Neuronal stem cell (in vitro differentiated cells): ENCODE measurements around the gene RASAL2.

Experiments used
- DNase-seq: peaks from one replicate; pipeline ENCODE4 v3.0.0-alpha.2; 2013; ENCODE audit warnings: low spot score
- H2AFZ ChIP-seq: one replicate; pipeline ENCODE4 v1.6.1; 2013; ENCODE audit warnings: mild to moderate bottlenecking, low read length, inconsistent platforms
- H2AK5ac ChIP-seq: 2 replicates; pipeline ENCODE4 v1.6.1; 2013; ENCODE audit warnings: low read depth, mild to moderate bottlenecking, inconsistent platforms, low read length, moderate library complexity, mixed read lengths
- H2BK120ac ChIP-seq: 2 replicates; pipeline ENCODE4 v1.6.1; 2013; ENCODE audit warnings: low read depth, mild to moderate bottlenecking, inconsistent platforms, low read length, moderate library complexity, mixed read lengths
- H2BK12ac ChIP-seq: one replicate; pipeline ENCODE4 v1.6.1; 2013; ENCODE audit warnings: low read length, inconsistent platforms
- H2BK15ac ChIP-seq: 2 replicates; pipeline ENCODE4 v1.6.1; 2013; ENCODE audit warnings: mild to moderate bottlenecking, low read length, inconsistent platforms, mixed read lengths
- H2BK5ac ChIP-seq: one replicate; pipeline ENCODE4 v1.6.1; 2013; ENCODE audit warnings: inconsistent platforms, mild to moderate bottlenecking, low read length, moderate library complexity
- H3K14ac ChIP-seq: one replicate; pipeline ENCODE4 v1.6.1; 2013; ENCODE audit warnings: low read length, inconsistent platforms
- H3K18ac ChIP-seq: 2 replicates; pipeline ENCODE4 v1.6.1; 2013; ENCODE audit warnings: low read length, inconsistent platforms
- H3K23ac ChIP-seq: 2 replicates; pipeline ENCODE4 v1.6.1; 2013; ENCODE audit warnings: low read depth, mild to moderate bottlenecking, mixed read lengths, low read length, inconsistent platforms; ENCODE audit not compliant: poor library complexity
- H3K27ac ChIP-seq: replicated peaks from 3 replicates; pipeline ENCODE4 v1.5.1; 2013; ENCODE audit warnings: low read length, inconsistent platforms
- H3K27me3 ChIP-seq, 3 experiments: 2 replicates each; pipeline ENCODE4 v1.6.1; 2013; ENCODE audit warnings: low read length in 3 of 3, mild to moderate bottlenecking in 2 of 3, inconsistent platforms in 1 of 3, low read depth in 1 of 3, mixed read lengths in 1 of 3, moderate library complexity in 1 of 3; ENCODE audit not compliant: control insufficient read depth in 3 of 3, insufficient read depth in 3 of 3
- H3K36me3 ChIP-seq, 2 donors: replicated peaks in 1 of 2; 2 replicates each; pipeline ENCODE4 v1.6.1; 2013; ENCODE audit warnings: low read length in 2 of 2; ENCODE audit not compliant: control insufficient read depth in 2 of 2, insufficient read depth in 2 of 2
- H3K4ac ChIP-seq: 2 replicates; pipeline ENCODE4 v1.6.1; 2013; ENCODE audit warnings: inconsistent platforms, mild to moderate bottlenecking, low read length, moderate library complexity
- H3K4me1 ChIP-seq, 2 donors: 1 replicate in 1 of 2; 2 replicates in 1 of 2; pipeline ENCODE4 v1.6.1; 2013; ENCODE audit warnings: low read length in 2 of 2, low read depth in 1 of 2; ENCODE audit not compliant: control insufficient read depth in 2 of 2, insufficient read depth in 1 of 2
- H3K4me2 ChIP-seq: one replicate; pipeline ENCODE4 v1.6.1; 2013; ENCODE audit warnings: mild to moderate bottlenecking, low read length, inconsistent platforms; ENCODE audit not compliant: insufficient read depth, poor library complexity, severe bottlenecking
- H3K4me3 ChIP-seq, 2 donors: 2 replicates each; pipeline ENCODE4 v1.5.1; 2013; ENCODE audit warnings: low read length in 2 of 2, mild to moderate bottlenecking in 2 of 2, inconsistent platforms in 1 of 2, moderate library complexity in 1 of 2
- H3K79me1 ChIP-seq: one replicate; pipeline ENCODE4 v1.6.1; 2013; ENCODE audit warnings: low read depth, mild to moderate bottlenecking, inconsistent platforms, low read length, moderate library complexity
- H3K9ac ChIP-seq: one replicate; pipeline ENCODE4 v1.6.1; 2013; ENCODE audit warnings: mild to moderate bottlenecking, low read depth, low read length, inconsistent platforms; ENCODE audit not compliant: poor library complexity
- H3K9me3 ChIP-seq, 2 donors: replicated peaks in 1 of 2; 2 replicates each; pipeline versions ENCODE3 to v1.6.1; 2013; ENCODE audit warnings: low read length in 2 of 2, mild to moderate bottlenecking in 2 of 2, inconsistent platforms in 1 of 2, low read depth in 1 of 2, mixed read lengths in 1 of 2, moderate library complexity in 1 of 2; ENCODE audit not compliant: control insufficient read depth in 2 of 2, insufficient read depth in 1 of 2
- H4K8ac ChIP-seq: one replicate; pipeline ENCODE4 v1.6.1; 2013; ENCODE audit warnings: low read depth, mild to moderate bottlenecking, inconsistent platforms, low read length, moderate library complexity
- H4K91ac ChIP-seq: one replicate; pipeline ENCODE4 v1.6.1; 2013; ENCODE audit warnings: low read length, low read depth, mild to moderate bottlenecking, inconsistent platforms; ENCODE audit not compliant: poor library complexity
- WGBS, 2 donors: extraction: QIAGEN DNeasy Blood & Tissue Kit; methylation state at CpG; one replicate each; pipeline ENCODE4 v1.1.7; 2013; ENCODE audit warnings: missing lambda C conversion rate in 2 of 2, mixed read lengths in 1 of 2; ENCODE audit not compliant: insufficient read length in 2 of 2, insufficient replicate concordance in 1 of 2; ENCODE audit errors: extremely low coverage in 2 of 2; 5-methylcytosine and 5-hydroxymethylcytosine counted together

RASAL2 gene

DNA sequence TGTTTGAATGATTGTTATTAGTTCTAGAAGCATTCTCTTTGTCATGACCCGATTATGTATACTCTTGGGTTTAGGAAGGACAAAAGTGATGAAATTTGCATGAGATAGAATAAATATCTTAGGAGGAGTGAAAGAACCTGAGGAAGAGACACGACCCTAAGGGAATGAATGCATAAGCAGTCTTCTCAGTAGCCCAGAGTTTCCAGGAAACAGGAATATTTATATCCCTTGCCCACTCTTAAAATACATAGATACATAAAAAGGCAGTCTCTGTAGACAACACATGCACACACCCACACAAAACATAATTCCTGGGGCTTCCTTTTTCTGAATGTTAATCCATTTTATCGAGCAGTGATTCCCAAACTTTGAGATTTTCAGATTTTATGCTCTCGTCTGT lies 383.5 kb downstream of the RASAL2 start:
- Histone ChIP-seq H4K8ac (no peak overlapping the region), H2BK15ac (no peak overlapping the region), H2AK5ac (no peak overlapping the region), H2AFZ (no peak overlapping the region), H3K4ac (no peak overlapping the region), H2BK5ac (no peak overlapping the region), H3K36me3 (peaks cover 6 to 45% of the 10 kb centered on the region in 2 donors), H3K4me1 (no peaks in the 10 kb centered on the region), H3K23ac (no peak overlapping the region), H3K9ac (no peak overlapping the region), H3K79me1 (no peaks in the 10 kb centered on the region), H3K4me2 (no peak overlapping the region), H3K27ac (no peak overlapping the region), H2BK120ac (no peak overlapping the region), H3K18ac (no peak overlapping the region), H3K14ac (no peak overlapping the region), H2BK12ac (no peak overlapping the region), H3K4me3 (no peak overlapping the region), H4K91ac (no peak overlapping the region), H3K27me3 (no peaks in the 10 kb centered on the region), H3K9me3 (peaks cover 0 to 4% of the 10 kb centered on the region in 2 donors)
- WGBS, 2 donors: no CpG with 5 or more reads among the region's 4 CpGs
- no peak for DNase-seq

DNA sequence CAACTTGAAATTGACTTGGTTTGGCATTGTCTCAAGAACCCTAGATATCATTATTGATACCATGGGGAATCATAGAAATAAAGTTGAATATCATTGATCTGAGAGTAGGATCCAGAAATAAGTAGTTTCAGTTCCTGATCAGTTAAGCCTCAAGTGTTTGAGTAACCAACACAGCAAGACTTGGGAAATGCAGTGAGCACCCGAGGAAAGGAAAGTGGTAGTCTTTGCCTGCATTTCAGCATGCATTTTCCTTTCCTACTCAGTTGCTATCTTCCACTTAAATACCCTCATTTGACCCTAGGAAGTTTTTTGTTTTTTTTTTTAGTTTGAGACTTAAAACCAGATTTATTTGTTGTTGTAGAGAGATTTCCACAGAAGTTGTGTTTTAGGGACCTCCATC lies 383.9 kb downstream of the RASAL2 start:
- H2BK120ac ChIP-seq: no peak overlapping the region
- no peak overlapping the region for H3K18ac ChIP-seq
- H3K4me3 ChIP-seq: no peak overlapping the region
- no peak for DNase-seq
- no peak overlapping the region for H4K8ac ChIP-seq
- H3K79me1 ChIP-seq: no peaks in the 10 kb centered on the region
- no peaks in the 10 kb centered on the region for H3K4me1 ChIP-seq
- peaks cover 0 to 4% of the 10 kb centered on the region in 2 donors for H3K9me3 ChIP-seq
- H3K27ac ChIP-seq: no peak overlapping the region
- no peak overlapping the region for H3K9ac ChIP-seq
- H3K4ac ChIP-seq: no peak overlapping the region
- WGBS, 2 donors: no CpG with 5 or more reads among the region's 1 CpG
- no peaks in the 10 kb centered on the region for H3K27me3 ChIP-seq
- H3K36me3 ChIP-seq: peaks cover 6 to 41% of the 10 kb centered on the region in 2 donors
- no peak overlapping the region for H3K4me2 ChIP-seq
- H3K14ac ChIP-seq: no peak overlapping the region
- H2AFZ ChIP-seq: no peak overlapping the region
- H2AK5ac ChIP-seq: no peak overlapping the region
- H4K91ac ChIP-seq: no peak overlapping the region
- H2BK15ac ChIP-seq: no peak overlapping the region
- no peak overlapping the region for H2BK5ac ChIP-seq
- no peak overlapping the region for H2BK12ac ChIP-seq
- no peak overlapping the region for H3K23ac ChIP-seq

DNA sequence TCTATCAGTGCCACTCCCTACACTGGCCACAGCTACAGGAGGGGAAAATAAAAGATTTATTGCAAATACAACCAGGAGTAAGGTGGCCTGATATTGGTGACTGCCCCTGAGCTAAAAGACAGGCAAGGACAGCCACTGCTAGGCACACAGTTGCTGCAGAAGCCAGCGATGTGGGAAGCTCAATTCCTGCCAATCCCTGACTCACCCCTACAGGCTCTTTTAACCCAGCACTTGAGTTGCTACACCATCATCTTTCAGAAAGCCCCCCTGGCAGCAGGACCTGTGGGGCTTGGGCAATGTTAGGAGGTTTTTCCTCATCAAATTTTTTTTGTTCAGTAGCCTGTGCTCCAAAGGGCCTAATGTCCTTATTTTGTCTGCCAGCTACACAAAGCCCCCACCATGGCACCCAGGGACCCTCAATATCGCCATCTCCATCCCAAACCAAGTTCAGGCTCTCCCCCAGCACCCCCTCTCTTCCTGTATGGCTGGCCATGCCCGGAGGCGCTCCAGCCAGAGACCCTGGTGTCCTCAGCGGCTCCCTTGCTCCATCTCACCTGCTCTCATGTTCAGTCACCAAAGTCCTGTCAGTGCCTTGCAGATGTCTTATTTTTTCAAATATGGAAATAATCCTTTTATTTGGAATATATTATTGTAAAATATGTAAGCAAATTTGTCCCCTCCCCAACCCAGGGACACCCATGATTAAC lies 389.5 kb downstream of the RASAL2 start:
- Histone ChIP-seq H3K4me3 (no peak overlapping the region), H4K91ac (no peak overlapping the region), H3K36me3 (peaks cover 0 to 6% of the 10 kb centered on the region in 2 donors), H3K9me3 (peaks cover 0 to 4% of the 10 kb centered on the region in 2 donors), H3K14ac (no peak overlapping the region), H3K27me3 (no peaks in the 10 kb centered on the region), H2BK15ac (no peak overlapping the region), H2AK5ac (no peak overlapping the region), H2BK120ac (no peak overlapping the region), H3K4ac (no peak overlapping the region), H3K79me1 (no peaks in the 10 kb centered on the region), H2BK5ac (no peak overlapping the region), H3K18ac (no peak overlapping the region), H3K4me1 (peaks cover 0 to 1% of the 10 kb centered on the region in 2 donors), H4K8ac (no peak overlapping the region), H3K9ac (no peak overlapping the region), H2BK12ac (no peak overlapping the region), H3K23ac (no peak overlapping the region), H3K4me2 (no peak overlapping the region), H3K27ac (no peak overlapping the region), H2AFZ (no peak overlapping the region)
- DNase-seq: no peak
- WGBS, 2 donors: no CpG with 5 or more reads among the region's 5 CpGs

DNA sequence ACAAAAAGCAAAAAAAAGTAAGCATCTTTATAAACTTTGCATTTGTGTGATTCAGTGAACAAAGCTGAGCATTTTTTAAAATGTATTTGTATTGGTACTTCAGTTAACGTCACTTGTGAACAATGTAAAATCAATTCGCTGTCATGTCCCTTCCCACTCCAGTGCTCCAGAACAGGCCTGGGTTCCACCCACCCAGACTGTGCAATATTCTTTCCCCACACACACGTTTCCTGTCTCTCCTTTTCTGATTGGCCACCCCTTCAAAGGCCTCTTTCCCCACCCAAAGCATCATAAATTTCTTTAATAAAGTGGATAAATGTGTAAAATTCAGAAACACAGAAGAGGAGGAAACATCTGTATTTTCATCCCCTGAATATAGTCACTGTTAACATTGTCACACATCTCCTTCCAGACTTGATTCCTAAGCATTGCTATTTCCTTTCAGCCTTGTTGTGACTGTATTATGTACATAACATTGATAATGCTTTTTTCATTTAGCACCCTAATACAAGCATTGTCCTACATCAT lies 390.9 kb downstream of the RASAL2 start:
- H3K4me2 ChIP-seq: no peak overlapping the region
- no peak overlapping the region for H2BK120ac ChIP-seq
- no peak overlapping the region for H3K4me3 ChIP-seq
- H3K27me3 ChIP-seq: no peaks in the 10 kb centered on the region
- WGBS, 2 donors: no CpG with 5 or more reads among the region's 3 CpGs
- H4K8ac ChIP-seq: no peak overlapping the region
- peaks cover 0 to 6% of the 10 kb centered on the region in 2 donors for H3K36me3 ChIP-seq
- peaks cover 0 to 1% of the 10 kb centered on the region in 2 donors for H3K4me1 ChIP-seq
- H3K9ac ChIP-seq: no peak overlapping the region
- H3K4ac ChIP-seq: no peak overlapping the region
- H2AK5ac ChIP-seq: no peak overlapping the region
- no peak overlapping the region for H2BK5ac ChIP-seq
- no peak overlapping the region for H3K27ac ChIP-seq
- no peak overlapping the region for H3K23ac ChIP-seq
- no peak overlapping the region for H2AFZ ChIP-seq
- no peak overlapping the region for H3K18ac ChIP-seq
- H3K9me3 ChIP-seq: peaks cover 0 to 4% of the 10 kb centered on the region in 2 donors
- DNase-seq: no peak
- no peak overlapping the region for H4K91ac ChIP-seq
- H2BK15ac ChIP-seq: no peak overlapping the region
- no peaks in the 10 kb centered on the region for H3K79me1 ChIP-seq
- no peak overlapping the region for H2BK12ac ChIP-seq
- H3K14ac ChIP-seq: no peak overlapping the region
